K562 (cell line): ENCODE measurements around the gene RNASE13. TPM values are rescaled to one million over a fixed set of nuclear protein-coding genes. Genes with fewer than 3 reads are reported as not detected.

Source experiments
- CBFB ChIP-seq: sonication (generic); formaldehyde crosslinking; IDR thresholded peaks from 2 replicates; pipeline ENCODE4 v1.4.0; 2020; ENCODE audit warnings: mild to moderate bottlenecking, missing genetic modification reagents
- FOSL1 ChIP-seq: fragments of 200-800 bp; sonication (Bioruptor generic); conservative IDR thresholded peaks from 2 replicates; pipeline ENCODE4 v1.6.1; 2016; ENCODE audit warnings: missing genetic modification characterization, missing compliant biosample characterization
- GABPB1 ChIP-seq: sonication (generic); formaldehyde crosslinking; IDR thresholded peaks from 2 replicates; pipeline ENCODE4 v1.8.0; 2022; ENCODE audit warnings: mild to moderate bottlenecking, missing genetic modification reagents
- KDM4B ChIP-seq, 2 experiments: fragments of 450-650 bp in 1 of 2; sonication (generic) in 1 of 2; IDR thresholded peaks; 2 replicates each; pipeline ENCODE4 v1.6.1; 2016 to 2017; ENCODE audit warnings: borderline replicate concordance in 2 of 2, antibody characterized with exemption in 1 of 2, low read depth in 1 of 2, mild to moderate bottlenecking in 1 of 2
- LCOR ChIP-seq: sonication (generic); formaldehyde crosslinking; IDR thresholded peaks from 2 replicates; pipeline ENCODE4 v1.8.0; 2022; ENCODE audit warnings: mild to moderate bottlenecking, missing genetic modification reagents
- MTA2 ChIP-seq: fragments of 450-650 bp; IDR thresholded peaks from 2 replicates; pipeline ENCODE4 v1.6.1; 2016; ENCODE audit warnings: low read depth
- NELFE ChIP-seq: IDR thresholded peaks from 2 replicates; pipeline ENCODE4 v1.6.1; 2011; ENCODE audit warnings: mild to moderate bottlenecking; ENCODE audit not compliant: insufficient read depth, insufficient read length
- NEUROD1 ChIP-seq: fragments of 150-350 bp; IDR thresholded peaks from 2 replicates; pipeline ENCODE4 v1.6.1; 2014; ENCODE audit warnings: borderline replicate concordance, low read length, low read depth; ENCODE audit not compliant: partially characterized antibody
- NFRKB ChIP-seq: fragments of 450-650 bp; IDR thresholded peaks from 2 replicates; pipeline ENCODE4 v1.6.1; 2016; ENCODE audit warnings: low read depth
- PHB ChIP-seq: fragments of 250-450 bp; sonication (Bioruptor Pico); IDR thresholded peaks from 2 replicates; pipeline ENCODE4 v1.5.0; 2021
- RBBP5 ChIP-seq: fragments of 200-600 bp; sonication (generic); IDR thresholded peaks from 2 replicates; pipeline ENCODE4 v1.6.1; 2012; ENCODE audit warnings: borderline replicate concordance, mild to moderate bottlenecking, low read length, control low read depth, inconsistent platforms; ENCODE audit not compliant: insufficient read depth, poor library complexity, severe bottlenecking
- RFX7 ChIP-seq: fragments of 250-450 bp; sonication (Bioruptor Pico); IDR thresholded peaks from 2 replicates; pipeline ENCODE4 v1.5.1; 2021; ENCODE audit warnings: mild to moderate bottlenecking
- TAF9B ChIP-seq: fragments of 450-650 bp; IDR thresholded peaks from 2 replicates; pipeline ENCODE4 v1.6.1; 2018; ENCODE audit warnings: mild to moderate bottlenecking; ENCODE audit not compliant: partially characterized antibody
- ZNF23 ChIP-seq: fragments of 250-450 bp; sonication (Bioruptor Pico); IDR thresholded peaks from 2 replicates; pipeline ENCODE4 v1.4.0; 2020; ENCODE audit warnings: mild to moderate bottlenecking
- ZNF316 ChIP-seq: fragments of 450-650 bp; IDR thresholded peaks from 2 replicates; pipeline ENCODE4 v1.6.1; 2016
- ZNF551 ChIP-seq: fragments of 250-450 bp; sonication (Bioruptor Pico); IDR thresholded peaks from 2 replicates; pipeline ENCODE4 v1.5.0; 2021; ENCODE audit warnings: mild to moderate bottlenecking, moderate library complexity
- ZZZ3 ChIP-seq: fragments of 450-650 bp; IDR thresholded peaks from 2 replicates; pipeline ENCODE4 v1.6.1; 2016; ENCODE audit warnings: antibody characterized with exemption, mild to moderate bottlenecking, moderate library complexity
- polyA plus RNA-seq, 8 experiments: library from polyadenylated mRNA; depleted of rRNA in 4 of 8; stranded (reverse) in 5 of 8; unstranded in 3 of 8; fragments of >200 nt; fragmentation: Nextera tagmentation in 2 of 8; fragmentation: Illumina TruSeq in 1 of 8; extraction: Ambion mirVana in 2 of 8; extraction: Trizol in 1 of 8; gene quantifications; 2 replicates each; pipeline versions ENCODE4 v1.2.1 to v1.2.3, GENCODE V29; 2011 to 2014; ENCODE audit warnings: inconsistent platforms in 1 of 8, missing spikeins in 1 of 8
- total RNA-seq, 7 experiments: library from RNA; depleted of rRNA in 6 of 7; stranded (reverse); fragments of >200 nt in 6 of 7; fragmentation: Illumina TruSeq in 2 of 7; extraction: Trizol in 2 of 7; gene quantifications; 2 replicates each; pipeline versions ENCODE4 v1.2.1 to v1.2.3, GENCODE V29; 2011 to 2021; ENCODE audit warnings: low replicate concordance in 1 of 7
- TF ChIP-seq, protein P1 (sequence below), 3 experiments: fragments of 200-800 bp in 1 of 3; fragments of 250-450 bp in 1 of 3; fragments of 450-650 bp in 1 of 3; sonication (Bioruptor Pico) in 1 of 3; sonication (Bioruptor generic) in 1 of 3; formaldehyde crosslinking in 1 of 3; IDR thresholded peaks; 2 replicates each; pipeline versions ENCODE4 v1.6.1 to v1.8.0; 2016 to 2022; ENCODE audit warnings: mild to moderate bottlenecking in 2 of 3, missing genetic modification characterization in 2 of 3, missing compliant biosample characterization in 1 of 3, moderate library complexity in 1 of 3
- TF ChIP-seq, protein P2 (sequence below): sonication (generic); formaldehyde crosslinking; IDR thresholded peaks from 2 replicates; pipeline ENCODE4 v1.8.0; 2022; ENCODE audit warnings: mild to moderate bottlenecking, missing genetic modification reagents
- TF ChIP-seq, protein P3 (sequence below): fragments of 450-650 bp; IDR thresholded peaks from 2 replicates; pipeline ENCODE4 v1.7.1; 2018; ENCODE audit warnings: mild to moderate bottlenecking, low read depth; ENCODE audit not compliant: partially characterized antibody

Gene RNASE13
- total and polyA plus RNA-seq, 9 of the 15 experiments (the other 6 are each of a cell fraction or from before 2014, with no cell fraction given), result not detected

DNA sequence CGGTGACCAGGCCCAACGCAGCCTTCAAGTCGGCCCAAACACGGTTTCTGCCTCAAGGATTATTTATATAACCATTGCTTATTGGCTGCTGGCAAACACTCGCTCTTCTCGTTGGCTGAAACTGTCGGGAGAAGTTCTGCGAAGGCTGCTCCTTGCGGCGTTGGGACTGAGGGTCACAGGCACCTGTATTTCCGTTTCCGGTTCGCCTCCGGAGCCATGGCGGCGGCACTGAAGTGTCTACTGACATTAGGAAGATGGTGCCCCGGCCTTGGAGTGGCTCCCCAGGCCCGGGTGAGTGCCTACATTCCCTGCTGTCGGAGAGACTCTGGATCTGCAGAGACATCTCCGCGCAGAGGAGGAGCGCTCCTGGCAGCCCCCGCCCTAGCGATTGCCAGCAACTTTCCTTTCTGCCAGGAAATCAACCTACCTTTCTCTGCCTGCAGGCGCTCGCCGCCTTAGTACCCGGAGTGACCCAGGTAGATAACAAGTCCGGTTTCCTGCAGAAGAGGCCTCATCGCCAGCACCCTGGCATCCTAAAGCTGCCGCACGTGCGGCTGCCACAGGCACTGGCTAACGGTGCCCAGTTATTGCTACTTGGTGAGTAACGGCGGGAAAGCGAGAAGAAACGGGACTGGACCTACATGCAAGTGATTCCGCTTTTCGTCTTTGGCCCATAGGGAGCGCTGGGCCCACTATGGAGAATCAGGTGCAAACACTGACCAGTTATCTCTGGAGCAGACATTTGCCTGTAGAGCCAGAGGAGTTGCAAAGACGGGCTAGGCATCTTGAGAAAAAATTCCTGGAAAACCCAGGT is 44.6 kb downstream of the RNASE13 start, which contains the start of gene METTL17 (continued):
- TF ChIP-seq CBFB (CRISPR knock-in tag), result no peak
- no peak for TF ChIP-seq LCOR
- TF ChIP-seq, protein P1, sequence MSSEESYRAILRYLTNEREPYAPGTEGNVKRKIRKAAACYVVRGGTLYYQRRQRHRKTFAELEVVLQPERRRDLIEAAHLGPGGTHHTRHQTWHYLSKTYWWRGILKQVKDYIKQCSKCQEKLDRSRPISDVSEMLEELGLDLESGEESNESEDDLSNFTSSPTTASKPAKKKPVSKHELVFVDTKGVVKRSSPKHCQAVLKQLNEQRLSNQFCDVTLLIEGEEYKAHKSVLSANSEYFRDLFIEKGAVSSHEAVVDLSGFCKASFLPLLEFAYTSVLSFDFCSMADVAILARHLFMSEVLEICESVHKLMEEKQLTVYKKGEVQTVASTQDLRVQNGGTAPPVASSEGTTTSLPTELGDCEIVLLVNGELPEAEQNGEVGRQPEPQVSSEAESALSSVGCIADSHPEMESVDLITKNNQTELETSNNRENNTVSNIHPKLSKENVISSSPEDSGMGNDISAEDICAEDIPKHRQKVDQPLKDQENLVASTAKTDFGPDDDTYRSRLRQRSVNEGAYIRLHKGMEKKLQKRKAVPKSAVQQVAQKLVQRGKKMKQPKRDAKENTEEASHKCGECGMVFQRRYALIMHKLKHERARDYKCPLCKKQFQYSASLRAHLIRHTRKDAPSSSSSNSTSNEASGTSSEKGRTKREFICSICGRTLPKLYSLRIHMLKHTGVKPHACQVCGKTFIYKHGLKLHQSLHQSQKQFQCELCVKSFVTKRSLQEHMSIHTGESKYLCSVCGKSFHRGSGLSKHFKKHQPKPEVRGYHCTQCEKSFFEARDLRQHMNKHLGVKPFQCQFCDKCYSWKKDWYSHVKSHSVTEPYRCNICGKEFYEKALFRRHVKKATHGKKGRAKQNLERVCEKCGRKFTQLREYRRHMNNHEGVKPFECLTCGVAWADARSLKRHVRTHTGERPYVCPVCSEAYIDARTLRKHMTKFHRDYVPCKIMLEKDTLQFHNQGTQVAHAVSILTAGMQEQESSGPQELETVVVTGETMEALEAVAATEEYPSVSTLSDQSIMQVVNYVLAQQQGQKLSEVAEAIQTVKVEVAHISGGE (CRISPR knock-in tag; IDR thresholded peaks at IDR 0.05), result peak in 2 of 3 experiments; percentile 10 to 83; a peak in 4 of 6 replicates
- TF ChIP-seq NFRKB, result peak; percentile 80
- TF ChIP-seq ZNF23 (CRISPR knock-in tag), result no peak
- TF ChIP-seq, protein P2, sequence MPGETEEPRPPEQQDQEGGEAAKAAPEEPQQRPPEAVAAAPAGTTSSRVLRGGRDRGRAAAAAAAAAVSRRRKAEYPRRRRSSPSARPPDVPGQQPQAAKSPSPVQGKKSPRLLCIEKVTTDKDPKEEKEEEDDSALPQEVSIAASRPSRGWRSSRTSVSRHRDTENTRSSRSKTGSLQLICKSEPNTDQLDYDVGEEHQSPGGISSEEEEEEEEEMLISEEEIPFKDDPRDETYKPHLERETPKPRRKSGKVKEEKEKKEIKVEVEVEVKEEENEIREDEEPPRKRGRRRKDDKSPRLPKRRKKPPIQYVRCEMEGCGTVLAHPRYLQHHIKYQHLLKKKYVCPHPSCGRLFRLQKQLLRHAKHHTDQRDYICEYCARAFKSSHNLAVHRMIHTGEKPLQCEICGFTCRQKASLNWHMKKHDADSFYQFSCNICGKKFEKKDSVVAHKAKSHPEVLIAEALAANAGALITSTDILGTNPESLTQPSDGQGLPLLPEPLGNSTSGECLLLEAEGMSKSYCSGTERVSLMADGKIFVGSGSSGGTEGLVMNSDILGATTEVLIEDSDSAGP, result no peak
- no peak for TF ChIP-seq ZNF551 (CRISPR knock-in tag)
- TF ChIP-seq NEUROD1, result peak; percentile 89
- TF ChIP-seq RBBP5, result peak; percentile 69
- TF ChIP-seq, protein P3, sequence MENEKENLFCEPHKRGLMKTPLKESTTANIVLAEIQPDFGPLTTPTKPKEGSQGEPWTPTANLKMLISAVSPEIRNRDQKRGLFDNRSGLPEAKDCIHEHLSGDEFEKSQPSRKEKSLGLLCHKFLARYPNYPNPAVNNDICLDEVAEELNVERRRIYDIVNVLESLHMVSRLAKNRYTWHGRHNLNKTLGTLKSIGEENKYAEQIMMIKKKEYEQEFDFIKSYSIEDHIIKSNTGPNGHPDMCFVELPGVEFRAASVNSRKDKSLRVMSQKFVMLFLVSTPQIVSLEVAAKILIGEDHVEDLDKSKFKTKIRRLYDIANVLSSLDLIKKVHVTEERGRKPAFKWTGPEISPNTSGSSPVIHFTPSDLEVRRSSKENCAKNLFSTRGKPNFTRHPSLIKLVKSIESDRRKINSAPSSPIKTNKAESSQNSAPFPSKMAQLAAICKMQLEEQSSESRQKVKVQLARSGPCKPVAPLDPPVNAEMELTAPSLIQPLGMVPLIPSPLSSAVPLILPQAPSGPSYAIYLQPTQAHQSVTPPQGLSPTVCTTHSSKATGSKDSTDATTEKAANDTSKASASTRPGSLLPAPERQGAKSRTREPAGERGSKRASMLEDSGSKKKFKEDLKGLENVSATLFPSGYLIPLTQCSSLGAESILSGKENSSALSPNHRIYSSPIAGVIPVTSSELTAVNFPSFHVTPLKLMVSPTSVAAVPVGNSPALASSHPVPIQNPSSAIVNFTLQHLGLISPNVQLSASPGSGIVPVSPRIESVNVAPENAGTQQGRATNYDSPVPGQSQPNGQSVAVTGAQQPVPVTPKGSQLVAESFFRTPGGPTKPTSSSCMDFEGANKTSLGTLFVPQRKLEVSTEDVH, result peak; percentile 59
- peak; percentile 93 for TF ChIP-seq GABPB1
- TF ChIP-seq KDM4B (IDR thresholded peaks at IDR 0.05; ENCODE audit: borderline replicate concordance in 2 of 2, low read depth in 1 of 2), result peak in 1 of 2 experiments; percentile 85; a peak in 1 of 4 replicates
- TF ChIP-seq PHB (CRISPR knock-in tag), result no peak
- TF ChIP-seq FOSL1 (tag), result no peak
- peak; percentile 51 for TF ChIP-seq TAF9B
- TF ChIP-seq NELFE, result no peak
- TF ChIP-seq ZZZ3, result no peak
- no peak for TF ChIP-seq ZNF316
- peak; percentile 58 for TF ChIP-seq MTA2
- TF ChIP-seq RFX7, result no peak
